PC-9 (cell line): Measurements from ENCODE around the gene TARM1. TPM values are rescaled to one million over a fixed set of nuclear protein-coding genes. Genes with fewer than 3 reads are reported as not detected.

Experiments used
- BruUV-seq: library from RNA; stranded (reverse); fragments of 400-500 nt; replicated peaks from 2 replicates; lab custom pipeline; 2021; lab: Mats Ljungman, UMichigan
- CTCF ChIA-PET: fragments of 300-600 bp; sonication (Branson Sonifier 250); formaldehyde crosslinking; loops from one replicate; lab custom pipeline; 2022; ENCODE audit warnings: antibody characterized with exemption; lab: Charles Lee
- POLR2A ChIA-PET: fragments of 300-600 bp; sonication (Branson Sonifier 250); formaldehyde crosslinking; loops from one replicate; lab custom pipeline; 2022; ENCODE audit warnings: antibody characterized with exemption; ENCODE audit not compliant: unreplicated experiment; lab: Charles Lee
- DNase-seq, 2 experiments: peaks; one replicate each; pipeline versions ENCODE4 v3.0.0 to v3.0.0-alpha.2; 2015 to 2022; ENCODE audit warnings: mixed read lengths in 1 of 2
- H2AFZ ChIP-seq: fragments of 200-600 bp; sonication (generic); 2 replicates; pipeline ENCODE4 v1.8.1; 2017; ENCODE audit warnings: antibody characterized with exemption
- H3F3A ChIP-seq: fragments of 200-600 bp; sonication (generic); 2 replicates; pipeline ENCODE4 v1.8.1; 2017; ENCODE audit warnings: antibody characterized with exemption, mild to moderate bottlenecking, low read depth; ENCODE audit not compliant: insufficient read depth
- H3K27ac ChIP-seq: fragments of 200-600 bp; sonication (generic); 2 replicates; pipeline ENCODE4 v1.6.1; 2016; ENCODE audit warnings: mixed run types
- H3K27me3 ChIP-seq: fragments of 200-600 bp; sonication (generic); 2 replicates; pipeline ENCODE4 v1.6.1; 2016; ENCODE audit warnings: low read depth, mixed run types; ENCODE audit not compliant: insufficient read depth
- H3K36me3 ChIP-seq: fragments of 200-600 bp; sonication (generic); 2 replicates; pipeline ENCODE4 v1.6.1; 2016; ENCODE audit warnings: low read depth, mixed run types
- H3K4me1 ChIP-seq: fragments of 200-600 bp; sonication (generic); replicated peaks from 2 replicates; pipeline ENCODE4 v1.6.1; 2016; ENCODE audit warnings: mixed run types; ENCODE audit not compliant: insufficient read depth
- H3K4me2 ChIP-seq: fragments of 200-600 bp; sonication (generic); 2 replicates; pipeline ENCODE4 v1.6.1; 2017; ENCODE audit warnings: mixed run types
- H3K4me3 ChIP-seq: fragments of 200-600 bp; sonication (generic); 2 replicates; pipeline ENCODE4 v1.6.1; 2016; ENCODE audit warnings: mixed run types
- H3K79me2 ChIP-seq: fragments of 200-600 bp; sonication (generic); 2 replicates; pipeline ENCODE4 v1.6.1; 2017; ENCODE audit warnings: low read depth, mixed run types
- H3K9me2 ChIP-seq: fragments of 200-600 bp; sonication (generic); 2 replicates; pipeline ENCODE4 v1.8.1; 2017; ENCODE audit warnings: mild to moderate bottlenecking; ENCODE audit not compliant: insufficient read depth
- H3K9me3 ChIP-seq: fragments of 200-600 bp; sonication (generic); 2 replicates; pipeline ENCODE4 v1.8.1; 2016; ENCODE audit warnings: low read depth; ENCODE audit not compliant: insufficient read depth
- H4K20me1 ChIP-seq: fragments of 200-600 bp; sonication (generic); 2 replicates; pipeline ENCODE4 v1.8.1; 2017; ENCODE audit not compliant: insufficient read depth
- CTCF ChIP-seq: fragments of 200-600 bp; sonication (generic); conservative IDR thresholded peaks from 2 replicates; pipeline ENCODE4 v1.6.1; 2017; ENCODE audit warnings: mixed run types, antibody characterized with exemption, mild to moderate bottlenecking, moderate library complexity
- EZH2 ChIP-seq: fragments of 200-600 bp; sonication (generic); IDR thresholded peaks from 2 replicates; pipeline ENCODE4 v1.8.0; 2017; ENCODE audit warnings: antibody characterized with exemption, low read depth
- intact Hi-C: fragments of 100-400 bp; cut with micrococcal nuclease; formaldehyde crosslinking; loops from one replicate; pipeline ENCODE4 v1.10.0; 2022; ENCODE audit not compliant: unreplicated experiment
- total RNA-seq: library from RNA; stranded (reverse); gene quantifications from 2 replicates; pipeline ENCODE4 v1.2.3, GENCODE V29; 2021

TARM1 gene
- total RNA-seq, 1 experiment from 2014 or later = not detected

DNA sequence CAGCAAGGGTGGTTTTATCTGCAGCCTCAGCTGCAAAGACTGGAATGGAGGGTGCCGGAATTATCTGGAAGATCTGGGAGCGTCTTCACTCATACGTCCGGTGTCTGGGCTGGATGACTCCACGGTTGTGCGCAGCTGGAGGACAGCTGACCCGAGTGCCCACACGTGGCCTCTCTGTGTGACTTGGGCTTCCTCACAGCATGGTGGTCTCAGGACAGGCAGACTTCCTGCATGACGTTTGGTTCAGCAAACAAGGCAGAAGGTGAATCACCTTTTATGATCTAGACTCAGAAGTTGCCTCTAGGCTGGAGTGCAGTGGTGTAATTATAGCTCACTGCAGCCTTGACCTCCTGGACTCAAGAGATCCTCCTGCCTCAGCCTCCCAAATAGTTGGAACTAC is 56.5 kb downstream of the TARM1 start:
- POLR2A ChIA-PET = interaction anchor here (0.6 kb wide), 1 partner anchor 253 kb away, joined by 3 read pairs; no protein-coding TSS in a partner anchor
- TF ChIP-seq EZH2 = no peak
- no peak for TF ChIP-seq CTCF
- no peaks in the 10 kb centered on the region for H3K36me3 ChIP-seq
- no peaks in the 10 kb centered on the region for H3K79me2 ChIP-seq
- H3K9me2 ChIP-seq = no peaks in the 10 kb centered on the region
- no peak overlapping the region for H3K4me2 ChIP-seq
- H3K27me3 ChIP-seq = no peaks in the 10 kb centered on the region
- no peaks in the 10 kb centered on the region for H3K9me3 ChIP-seq
- no peak overlapping the region for H3K4me3 ChIP-seq
- H3F3A ChIP-seq = peaks cover 20% of the 10 kb centered on the region
- no peaks in the 10 kb centered on the region for H4K20me1 ChIP-seq
- DNase-seq = peak in 1 of 2 experiments; percentile 52
- no peak overlapping the region for H3K27ac ChIP-seq
- no TSS peak for BruUV-seq
- CTCF ChIA-PET = interaction anchor here (0.6 to 2.2 kb wide), 7 partner anchors 44 to 232 kb away, joined by 3 to 28 read pairs (median 6); no protein-coding TSS in a partner anchor
- intact Hi-C loops = loop anchor here (1.0 to 5.0 kb wide), 5 partner anchors 117 to 232 kb away; partner anchors contain the start of genes CACNG7 and PRKCG
- H3K4me1 ChIP-seq = peaks cover 37% of the 10 kb centered on the region
- H2AFZ ChIP-seq = no peak overlapping the region

GRCh38 chr19:54023191-54023590 is 58.0 kb downstream of the TARM1 start:
- no peaks in the 10 kb centered on the region for H3K9me2 ChIP-seq
- no peaks in the 10 kb centered on the region for H3K36me3 ChIP-seq
- no peaks in the 10 kb centered on the region for H3K27me3 ChIP-seq
- no peak overlapping the region for H3K4me2 ChIP-seq
- H3K4me1 ChIP-seq = peaks cover 51% of the 10 kb centered on the region
- CTCF ChIA-PET = interaction anchor here (0.7 to 2.2 kb wide), 4 partner anchors 43 to 230 kb away, joined by 3 to 8 read pairs (median 5); no protein-coding TSS in a partner anchor
- H3K4me3 ChIP-seq = no peak overlapping the region
- H3K9me3 ChIP-seq = no peaks in the 10 kb centered on the region
- H3K27ac ChIP-seq = no peak overlapping the region
- H2AFZ ChIP-seq = no peak overlapping the region
- H3F3A ChIP-seq = peaks cover 35% of the 10 kb centered on the region
- POLR2A ChIA-PET = no interaction called here
- no peaks in the 10 kb centered on the region for H4K20me1 ChIP-seq
- H3K79me2 ChIP-seq = no peaks in the 10 kb centered on the region
- DNase-seq = no peak
- no peak for TF ChIP-seq CTCF
- TF ChIP-seq EZH2 = no peak
- BruUV-seq = no TSS peak
- intact Hi-C loops = loop anchor here (5.0 kb wide), 3 partner anchors 116 to 231 kb away; partner anchors contain the start of genes CACNG7 and PRKCG

DNA sequence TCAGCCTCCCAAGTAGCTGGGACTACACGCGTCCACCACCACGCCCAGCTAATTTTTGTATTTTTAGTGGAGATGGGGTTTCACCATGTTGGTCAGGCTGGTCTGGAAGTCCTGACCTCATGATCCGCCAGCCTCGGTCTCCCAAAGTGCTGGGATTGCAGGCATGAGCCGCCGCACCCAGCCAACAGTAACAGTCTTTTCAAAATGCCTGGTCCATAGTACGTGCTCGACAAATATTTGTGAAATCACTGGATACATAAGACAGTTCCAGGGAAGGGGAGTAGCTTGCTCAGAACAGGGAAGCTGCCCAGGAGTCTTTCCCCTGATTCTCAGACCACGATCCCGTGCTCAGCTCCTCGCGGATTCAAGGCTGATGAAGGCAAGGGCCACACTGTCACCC is 59.2 kb downstream of the TARM1 start:
- no peak overlapping the region for H3K4me2 ChIP-seq
- TF ChIP-seq EZH2 (no peak), CTCF (no peak)
- no peaks in the 10 kb centered on the region for H3K9me3 ChIP-seq
- H3K27me3 ChIP-seq = no peaks in the 10 kb centered on the region
- peaks cover 64% of the 10 kb centered on the region for H3K4me1 ChIP-seq
- H3K9me2 ChIP-seq = no peaks in the 10 kb centered on the region
- no peak overlapping the region for H2AFZ ChIP-seq
- H3K27ac ChIP-seq = peak overlapping the region; percentile 8
- peaks cover 43% of the 10 kb centered on the region for H3F3A ChIP-seq
- POLR2A ChIA-PET = interaction anchor here (0.6 kb wide), 1 partner anchor 74 kb away, joined by 10 read pairs; no protein-coding TSS in a partner anchor
- no peaks in the 10 kb centered on the region for H4K20me1 ChIP-seq
- H3K79me2 ChIP-seq = no peaks in the 10 kb centered on the region
- no peaks in the 10 kb centered on the region for H3K36me3 ChIP-seq
- no peak overlapping the region for H3K4me3 ChIP-seq
- DNase-seq = no peak
- no TSS peak for BruUV-seq
- intact Hi-C loops = loop anchor here (2.0 to 5.0 kb wide), 4 partner anchors 41 to 230 kb away; partner anchors contain the start of genes CACNG7 and PRKCG
- CTCF ChIA-PET = no interaction called here
